GM13977 (cell line): ENCODE measurements around the gene SLC16A1.
"Not testable (repeated sequence)": the region's sequence is repeated elsewhere in the genome, so short reads cannot be mapped to it uniquely, and the experiment has no call there.

ENCODE experiments used
- DNase-seq: peaks from one replicate; pipeline ENCODE4 v3.0.0; 2012; ENCODE audit warnings: low spot score
- in situ Hi-C: fragments of 300-500 bp; cut with MboI; formaldehyde crosslinking; loops from one replicate; pipeline ENCODE4 v1.12.0; 2022; ENCODE audit warnings: low sequenced_read_pairs, low pct_unique_long_range_greater_than_20kb, mixed read lengths, inconsistent platforms; ENCODE audit not compliant: unreplicated experiment
- TF ChIP-seq, protein P1 (sequence below): IDR thresholded peaks from 2 replicates; pipeline ENCODE4 v1.5.1; 2012; ENCODE audit warnings: mild to moderate bottlenecking, control low read depth; ENCODE audit not compliant: insufficient read depth; ENCODE audit errors: extremely low read depth, missing control alignments

Gene SLC16A1

DNA sequence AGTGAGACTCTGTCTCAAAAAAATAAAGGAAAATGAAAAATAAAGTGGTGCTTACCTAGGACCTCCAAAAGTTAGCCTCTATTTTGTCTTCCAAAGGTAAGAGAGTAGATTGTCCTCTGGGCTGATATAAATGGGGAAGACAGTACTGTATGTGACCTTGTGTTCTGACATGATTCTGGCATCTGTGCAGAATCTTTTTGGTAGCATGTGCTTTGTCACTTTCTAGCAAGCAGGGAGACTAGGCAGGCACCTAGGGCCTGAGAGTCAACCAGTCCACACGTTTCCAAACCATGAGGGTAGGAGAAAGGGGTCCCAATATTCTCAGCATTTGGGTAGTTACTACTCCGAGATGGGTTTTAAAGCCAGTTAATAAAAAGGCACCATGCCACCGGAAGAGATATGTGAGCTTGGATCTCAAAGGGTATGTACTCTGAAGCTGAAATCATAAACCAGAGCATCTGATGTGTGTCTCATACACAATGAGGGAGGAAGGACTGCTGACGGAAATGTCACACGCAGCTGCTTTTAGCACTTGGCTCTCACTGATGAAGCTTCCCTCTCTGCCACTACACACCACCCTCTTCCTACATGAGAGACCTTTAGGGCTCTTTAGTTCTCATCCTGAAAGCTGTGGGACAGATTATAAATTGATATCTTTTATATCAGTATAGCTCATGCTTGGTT, 27.0 kb upstream of the SLC16A1 start:
- TF ChIP-seq, protein P1, sequence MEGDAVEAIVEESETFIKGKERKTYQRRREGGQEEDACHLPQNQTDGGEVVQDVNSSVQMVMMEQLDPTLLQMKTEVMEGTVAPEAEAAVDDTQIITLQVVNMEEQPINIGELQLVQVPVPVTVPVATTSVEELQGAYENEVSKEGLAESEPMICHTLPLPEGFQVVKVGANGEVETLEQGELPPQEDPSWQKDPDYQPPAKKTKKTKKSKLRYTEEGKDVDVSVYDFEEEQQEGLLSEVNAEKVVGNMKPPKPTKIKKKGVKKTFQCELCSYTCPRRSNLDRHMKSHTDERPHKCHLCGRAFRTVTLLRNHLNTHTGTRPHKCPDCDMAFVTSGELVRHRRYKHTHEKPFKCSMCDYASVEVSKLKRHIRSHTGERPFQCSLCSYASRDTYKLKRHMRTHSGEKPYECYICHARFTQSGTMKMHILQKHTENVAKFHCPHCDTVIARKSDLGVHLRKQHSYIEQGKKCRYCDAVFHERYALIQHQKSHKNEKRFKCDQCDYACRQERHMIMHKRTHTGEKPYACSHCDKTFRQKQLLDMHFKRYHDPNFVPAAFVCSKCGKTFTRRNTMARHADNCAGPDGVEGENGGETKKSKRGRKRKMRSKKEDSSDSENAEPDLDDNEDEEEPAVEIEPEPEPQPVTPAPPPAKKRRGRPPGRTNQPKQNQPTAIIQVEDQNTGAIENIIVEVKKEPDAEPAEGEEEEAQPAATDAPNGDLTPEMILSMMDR, result no peak
- in situ Hi-C loops, result no loop called here
- DNase-seq, result no peak

GRCh38 chr1:112982328-112982727, 26.3 kb upstream of the SLC16A1 start:
- TF ChIP-seq, protein P1, result no peak
- in situ Hi-C loops, result no loop called here
- no peak for DNase-seq

- DNase-seq, in situ Hi-C loops: not testable (repeated sequence)
Measured at GRCh38 chr1:112981834-112982233, 25.8 kb upstream of the SLC16A1 start.

GRCh38 chr1:112981426-112981825, 25.4 kb upstream of the SLC16A1 start:
- in situ Hi-C loops, result no loop called here
- TF ChIP-seq, protein P1, result no peak
- DNase-seq, result no peak

- TF ChIP-seq, protein P1, result no peak
- in situ Hi-C loops, result no loop called here
Measured at GRCh38 chr1:112975336-112975735, 19.3 kb upstream of the SLC16A1 start.

GRCh38 chr1:112974646-112975045, 18.6 kb upstream of the SLC16A1 start:
- TF ChIP-seq, protein P1, result no peak
- DNase-seq, result no peak
- in situ Hi-C loops, result no loop called here

More at GRCh38 chr1:112975336-112975735, 19.3 kb upstream of the SLC16A1 start:
- no peak for DNase-seq

DNA sequence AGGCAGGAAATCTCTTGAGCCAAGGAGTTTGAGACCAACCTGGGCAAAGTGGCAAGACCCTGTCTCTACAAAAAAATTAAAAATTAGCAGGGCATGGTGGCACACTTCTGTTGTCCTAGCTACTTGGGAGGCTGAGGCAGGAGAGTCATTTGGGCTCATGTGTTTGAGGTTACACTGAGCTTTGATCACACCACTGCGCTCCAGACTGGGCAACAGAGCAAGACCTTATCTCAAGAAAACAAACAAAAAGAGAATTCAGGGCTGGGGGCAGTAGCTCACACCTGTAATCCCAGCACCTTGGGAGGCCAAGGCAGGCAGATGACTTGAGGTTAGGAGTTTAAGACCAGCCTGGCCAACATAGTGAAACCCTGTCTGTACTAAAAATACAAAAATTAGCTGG, 17.8 kb upstream of the SLC16A1 start:
- TF ChIP-seq, protein P1, result no peak
- in situ Hi-C loops, result no loop called here
- no peak for DNase-seq
